Mucosa of rectum (tissue), 2 donors: ENCODE measurements around the gene BBIP1.

Experiments used
- H3K27ac ChIP-seq, 2 donors: one replicate each; pipeline ENCODE4 v1.7.0; 2013; ENCODE audit warnings: inconsistent platforms in 2 of 2, low read depth in 2 of 2, low read length in 2 of 2
- H3K27me3 ChIP-seq, 2 donors: one replicate each; pipeline ENCODE4 v1.7.0; 2013; ENCODE audit warnings: low read length in 2 of 2; ENCODE audit not compliant: control insufficient read depth in 2 of 2, insufficient read depth in 2 of 2
- H3K36me3 ChIP-seq, 2 donors: one replicate each; pipeline ENCODE4 v1.7.0; 2013; ENCODE audit warnings: low read length in 2 of 2; ENCODE audit not compliant: control insufficient read depth in 2 of 2, insufficient read depth in 2 of 2
- H3K4me1 ChIP-seq, 2 donors: one replicate each; pipeline ENCODE4 v1.7.0; 2013; ENCODE audit warnings: low read length in 2 of 2, mild to moderate bottlenecking in 1 of 2; ENCODE audit not compliant: control insufficient read depth in 2 of 2, insufficient read depth in 2 of 2
- H3K4me3 ChIP-seq, 2 donors: one replicate each; pipeline ENCODE4 v1.7.0; 2013; ENCODE audit warnings: low read length in 2 of 2
- H3K9ac ChIP-seq, 2 donors: one replicate each; pipeline ENCODE4 v1.7.0; 2013; ENCODE audit warnings: low read length in 2 of 2, low read depth in 1 of 2, mild to moderate bottlenecking in 1 of 2
- H3K9me3 ChIP-seq, 2 donors: one replicate each; pipeline ENCODE4 v1.7.0; 2013; ENCODE audit warnings: low read length in 2 of 2; ENCODE audit not compliant: control insufficient read depth in 2 of 2
- donor health status: healthy.
- donor health status: Normal muscosa, but diverticular disease.

The BBIP1 gene

GRCh38 chr10:110910138-110910537, 8.8 kb downstream of the BBIP1 start:
- Histone ChIP-seq H3K9ac (no peak overlapping the region), H3K9me3 (no peaks in the 10 kb centered on the region), H3K36me3 (no peaks in the 10 kb centered on the region), H3K4me3 (no peak overlapping the region), H3K27me3 (no peaks in the 10 kb centered on the region), H3K27ac (no peak overlapping the region), H3K4me1 (no peaks in the 10 kb centered on the region)

GRCh38 chr10:110903280-110904278, 15.4 kb downstream of the BBIP1 start:
- Histone ChIP-seq H3K27ac (no peak overlapping the region), H3K9me3 (no peaks in the 10 kb centered on the region), H3K4me1 (no peaks in the 10 kb centered on the region), H3K9ac (no peak overlapping the region), H3K27me3 (no peaks in the 10 kb centered on the region), H3K4me3 (no peak overlapping the region), H3K36me3 (peaks cover 36 to 48% of the 10 kb centered on the region in 2 donors)

GRCh38 chr10:110901954-110902819, 16.8 kb downstream of the BBIP1 start:
- Histone ChIP-seq H3K36me3 (peaks cover 45 to 59% of the 10 kb centered on the region in 2 donors), H3K4me3 (no peak overlapping the region), H3K9me3 (no peaks in the 10 kb centered on the region), H3K9ac (no peak overlapping the region), H3K4me1 (no peaks in the 10 kb centered on the region), H3K27me3 (no peaks in the 10 kb centered on the region), H3K27ac (no peak overlapping the region)

- no peak overlapping the region for H3K4me3 ChIP-seq
- H3K36me3 ChIP-seq: peaks cover 55 to 70% of the 10 kb centered on the region in 2 donors
- H3K9ac ChIP-seq: no peak overlapping the region
- no peaks in the 10 kb centered on the region for H3K9me3 ChIP-seq
- peaks cover 0 to 5% of the 10 kb centered on the region in 2 donors for H3K4me1 ChIP-seq
- H3K27me3 ChIP-seq: no peaks in the 10 kb centered on the region
- H3K27ac ChIP-seq: no peak overlapping the region
Observed at GRCh38 chr10:110900983-110901382, 18.0 kb downstream of the BBIP1 start.

- Histone ChIP-seq H3K27ac (no peak overlapping the region), H3K9ac (no peak overlapping the region), H3K4me3 (no peak overlapping the region), H3K9me3 (no peaks in the 10 kb centered on the region), H3K36me3 (peaks cover 69 to 87% of the 10 kb centered on the region in 2 donors), H3K27me3 (no peaks in the 10 kb centered on the region), H3K4me1 (peaks cover 0 to 18% of the 10 kb centered on the region in 2 donors)
Observed at GRCh38 chr10:110898391-110898790, 20.6 kb downstream of the BBIP1 start.

GRCh38 chr10:110897184-110897583, 21.8 kb downstream of the BBIP1 start:
- H3K36me3 ChIP-seq: peaks cover 71 to 87% of the 10 kb centered on the region in 2 donors
- H3K4me1 ChIP-seq: peaks cover 0 to 20% of the 10 kb centered on the region in 2 donors
- H3K27ac ChIP-seq: no peak overlapping the region
- no peaks in the 10 kb centered on the region for H3K9me3 ChIP-seq
- H3K27me3 ChIP-seq: no peaks in the 10 kb centered on the region
- no peak overlapping the region for H3K4me3 ChIP-seq
- no peak overlapping the region for H3K9ac ChIP-seq

- Histone ChIP-seq H3K27me3 (no peaks in the 10 kb centered on the region), H3K9ac (no peak overlapping the region), H3K36me3 (peaks cover 68 to 81% of the 10 kb centered on the region in 2 donors), H3K9me3 (no peaks in the 10 kb centered on the region), H3K4me3 (no peak overlapping the region), H3K27ac (no peak overlapping the region), H3K4me1 (peaks cover 0 to 20% of the 10 kb centered on the region in 2 donors)
Observed at GRCh38 chr10:110893559-110894179, 25.3 kb downstream of the BBIP1 start.

GRCh38 chr10:110892602-110893288, 26.2 kb downstream of the BBIP1 start:
- no peak overlapping the region for H3K27ac ChIP-seq
- H3K36me3 ChIP-seq: peaks cover 67 to 81% of the 10 kb centered on the region in 2 donors

GRCh38 chr10:110887560-110887959, 31.4 kb downstream of the BBIP1 start:
- peaks cover 60 to 83% of the 10 kb centered on the region in 2 donors for H3K36me3 ChIP-seq
- no peaks in the 10 kb centered on the region for H3K27me3 ChIP-seq

More at GRCh38 chr10:110892602-110893288, 26.2 kb downstream of the BBIP1 start:
- no peaks in the 10 kb centered on the region for H3K27me3 ChIP-seq
- H3K4me3 ChIP-seq: no peak overlapping the region
- no peaks in the 10 kb centered on the region for H3K9me3 ChIP-seq
- no peak overlapping the region for H3K9ac ChIP-seq
- H3K4me1 ChIP-seq: peaks cover 0 to 20% of the 10 kb centered on the region in 2 donors

More at GRCh38 chr10:110887560-110887959, 31.4 kb downstream of the BBIP1 start:
- Histone ChIP-seq H3K4me3 (no peak overlapping the region), H3K27ac (no peak overlapping the region), H3K9ac (no peak overlapping the region), H3K4me1 (peaks cover 4 to 6% of the 10 kb centered on the region in 2 donors), H3K9me3 (no peaks in the 10 kb centered on the region)
